Tibial artery (tissue), 4 donors: Measurements from ENCODE around the gene ZFAND3.

ENCODE experiments used
- DNase-seq, 2 donors: peaks; one replicate each; pipeline ENCODE4 v3.0.0-alpha.2; 2019
- H3K27ac ChIP-seq, 2 donors: fragments of 200-600 bp; sonication (generic) in 1 of 2; 1 replicate in 1 of 2; 2 replicates in 1 of 2; pipeline ENCODE4 v1.5.1; 2018 to 2019; ENCODE audit warnings: mild to moderate bottlenecking in 1 of 2
- H3K27me3 ChIP-seq, 2 donors: fragments of 200-600 bp; sonication (generic) in 1 of 2; one replicate each; pipeline versions ENCODE4 v1.5.1 to v1.6.0; 2016 to 2019
- H3K36me3 ChIP-seq, 3 donors: fragments of 200-600 bp; sonication (generic) in 2 of 3; one replicate each; pipeline ENCODE4 v1.5.1; 2016 to 2019; ENCODE audit warnings: mild to moderate bottlenecking in 2 of 3
- H3K4me1 ChIP-seq, 4 donors: fragments of 200-600 bp; sonication (generic) in 2 of 4; 1 replicate in 3 of 4; 2 replicates in 1 of 4; pipeline ENCODE4 v1.5.1; 2016 to 2019
- H3K4me3 ChIP-seq, 2 donors: fragments of 200-600 bp; sonication (generic) in 1 of 2; 1 replicate in 1 of 2; 2 replicates in 1 of 2; pipeline ENCODE4 v1.5.1; 2018 to 2019; ENCODE audit warnings: mild to moderate bottlenecking in 2 of 2
- H3K9me3 ChIP-seq, 3 donors: fragments of 200-600 bp; sonication (generic) in 1 of 3; one replicate each; pipeline ENCODE4 v1.5.1; 2016 to 2019
- intact Hi-C: fragments of 100-400 bp; cut with DNase I; formaldehyde crosslinking; loops from one replicate; pipeline ENCODE4 v1.15.0; 2023; ENCODE audit warnings: low total_unique reads
- TF ChIP-seq, protein P1 (sequence below), 2 experiments: fragments of 200-600 bp in 1 of 2; fragments of 450-650 bp in 1 of 2; IDR thresholded peaks; one replicate each; pipeline ENCODE4 v1.5.1; 2017 to 2019; ENCODE audit warnings: antibody characterized with exemption in 2 of 2, mild to moderate bottlenecking in 1 of 2, moderate library complexity in 1 of 2

Gene ZFAND3

DNA sequence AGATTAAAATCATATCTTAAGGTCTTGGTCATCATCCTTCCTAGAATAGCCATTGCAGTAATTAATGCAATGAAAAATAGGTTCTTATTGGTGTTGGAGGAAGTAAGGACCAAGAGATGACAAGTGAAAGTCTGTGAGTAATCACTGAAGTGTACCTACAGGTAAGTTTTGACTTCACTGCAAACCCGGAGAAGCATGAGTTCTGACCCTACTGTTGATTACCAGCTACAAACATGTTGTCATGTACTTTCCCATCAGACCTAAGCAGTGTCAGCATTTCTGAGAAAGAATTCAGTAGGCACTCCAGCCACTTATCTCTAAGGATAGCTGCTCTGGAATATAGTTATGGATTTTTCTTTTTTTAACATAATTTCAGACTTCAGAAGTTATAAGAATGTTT is 280.9 kb downstream of the ZFAND3 start:
- Histone ChIP-seq H3K9me3 (no peaks in the 10 kb centered on the region), H3K36me3 (peaks cover 0 to 3% (median 0%) of the 10 kb centered on the region in 3 donors), H3K4me3 (no peak overlapping the region), H3K4me1 (peaks cover 0 to 3% (median 0%) of the 10 kb centered on the region in 4 donors), H3K27ac (no peak overlapping the region), H3K27me3 (no peaks in the 10 kb centered on the region)
- no peak for DNase-seq
- TF ChIP-seq, protein P1, sequence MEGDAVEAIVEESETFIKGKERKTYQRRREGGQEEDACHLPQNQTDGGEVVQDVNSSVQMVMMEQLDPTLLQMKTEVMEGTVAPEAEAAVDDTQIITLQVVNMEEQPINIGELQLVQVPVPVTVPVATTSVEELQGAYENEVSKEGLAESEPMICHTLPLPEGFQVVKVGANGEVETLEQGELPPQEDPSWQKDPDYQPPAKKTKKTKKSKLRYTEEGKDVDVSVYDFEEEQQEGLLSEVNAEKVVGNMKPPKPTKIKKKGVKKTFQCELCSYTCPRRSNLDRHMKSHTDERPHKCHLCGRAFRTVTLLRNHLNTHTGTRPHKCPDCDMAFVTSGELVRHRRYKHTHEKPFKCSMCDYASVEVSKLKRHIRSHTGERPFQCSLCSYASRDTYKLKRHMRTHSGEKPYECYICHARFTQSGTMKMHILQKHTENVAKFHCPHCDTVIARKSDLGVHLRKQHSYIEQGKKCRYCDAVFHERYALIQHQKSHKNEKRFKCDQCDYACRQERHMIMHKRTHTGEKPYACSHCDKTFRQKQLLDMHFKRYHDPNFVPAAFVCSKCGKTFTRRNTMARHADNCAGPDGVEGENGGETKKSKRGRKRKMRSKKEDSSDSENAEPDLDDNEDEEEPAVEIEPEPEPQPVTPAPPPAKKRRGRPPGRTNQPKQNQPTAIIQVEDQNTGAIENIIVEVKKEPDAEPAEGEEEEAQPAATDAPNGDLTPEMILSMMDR (IDR thresholded peaks at IDR 0.05): no peak
- intact Hi-C loops: no loop called here

DNA sequence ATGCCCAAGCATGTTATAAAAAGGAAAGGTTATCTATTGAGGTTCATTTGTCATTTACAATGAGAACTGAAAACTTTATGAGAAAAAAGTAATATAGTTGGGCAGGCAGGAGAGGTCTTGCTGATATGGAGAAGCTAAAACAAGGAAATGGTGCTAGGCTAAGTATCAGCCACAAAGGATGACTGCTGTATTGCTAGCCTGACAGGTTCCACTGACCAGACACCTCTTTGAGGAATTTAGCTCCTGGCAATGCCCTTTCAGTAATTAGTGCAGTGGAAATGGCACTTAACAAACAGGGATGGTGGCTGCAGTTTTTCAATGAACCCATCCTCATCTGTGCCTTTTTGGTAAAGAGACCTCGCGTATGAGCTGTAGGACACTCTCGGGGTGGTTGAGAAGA is 284.4 kb downstream of the ZFAND3 start:
- DNase-seq: no peak
- intact Hi-C loops: no loop called here
- Histone ChIP-seq H3K4me3 (no peak overlapping the region), H3K27ac (no peak overlapping the region), H3K9me3 (no peaks in the 10 kb centered on the region), H3K4me1 (no peaks in the 10 kb centered on the region), H3K36me3 (peaks cover 0 to 3% (median 0%) of the 10 kb centered on the region in 3 donors), H3K27me3 (no peaks in the 10 kb centered on the region)
- TF ChIP-seq, protein P1 (IDR thresholded peaks at IDR 0.05): no peak

DNA sequence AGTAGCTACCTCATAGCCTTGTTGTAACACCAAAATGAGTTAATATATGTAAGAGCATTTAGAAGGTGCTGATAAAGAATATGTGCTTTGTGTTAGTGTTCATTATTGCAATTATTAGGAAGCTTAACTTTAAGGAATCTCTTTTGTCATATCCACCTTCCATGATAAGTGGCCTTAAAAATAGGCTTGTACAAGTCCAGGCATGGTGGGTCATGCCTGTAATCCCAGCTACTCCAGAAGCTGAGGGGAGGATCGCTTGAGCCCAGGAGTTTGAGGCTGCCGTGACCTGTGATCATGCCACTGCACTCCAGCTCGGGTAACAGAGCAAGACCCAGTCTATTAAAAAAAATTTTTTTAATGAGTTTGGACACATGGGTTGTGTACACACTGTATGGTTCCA is 285.5 kb downstream of the ZFAND3 start:
- DNase-seq: no peak
- no peaks in the 10 kb centered on the region for H3K27me3 ChIP-seq
- no peak overlapping the region for H3K27ac ChIP-seq
- peaks cover 0 to 3% (median 0%) of the 10 kb centered on the region in 4 donors for H3K4me1 ChIP-seq
- TF ChIP-seq, protein P1 (IDR thresholded peaks at IDR 0.05): no peak
- H3K4me3 ChIP-seq: no peak overlapping the region
- intact Hi-C loops: no loop called here
- H3K9me3 ChIP-seq: no peaks in the 10 kb centered on the region
- peaks cover 0 to 3% (median 0%) of the 10 kb centered on the region in 3 donors for H3K36me3 ChIP-seq

DNA sequence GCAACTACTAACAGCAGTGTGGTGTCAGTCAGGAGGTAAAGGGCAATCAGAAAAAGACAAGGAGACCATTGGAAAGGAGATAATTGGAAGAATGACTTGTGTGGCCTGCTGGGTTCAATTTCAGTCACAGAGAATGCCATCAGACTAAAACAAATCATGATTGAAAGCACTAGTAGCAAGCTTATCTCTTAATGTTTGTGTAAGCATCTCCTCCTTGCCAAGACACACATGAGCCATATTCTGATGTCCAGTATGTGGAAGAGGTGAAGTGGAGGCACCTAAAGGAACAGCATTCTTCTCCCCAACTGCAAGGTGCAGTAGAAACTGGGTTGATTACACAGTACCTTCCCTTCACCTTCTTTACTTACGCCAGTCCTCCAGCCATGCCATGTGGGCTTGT is 287.5 kb downstream of the ZFAND3 start:
- H3K27ac ChIP-seq: no peak overlapping the region
- no peaks in the 10 kb centered on the region for H3K9me3 ChIP-seq
- no peak for DNase-seq
- TF ChIP-seq, protein P1 (IDR thresholded peaks at IDR 0.05): no peak
- no peak overlapping the region for H3K4me3 ChIP-seq
- intact Hi-C loops: no loop called here
- peaks cover 0 to 13% (median 4%) of the 10 kb centered on the region in 4 donors for H3K4me1 ChIP-seq
- H3K36me3 ChIP-seq: no peaks in the 10 kb centered on the region
- H3K27me3 ChIP-seq: no peaks in the 10 kb centered on the region

DNA sequence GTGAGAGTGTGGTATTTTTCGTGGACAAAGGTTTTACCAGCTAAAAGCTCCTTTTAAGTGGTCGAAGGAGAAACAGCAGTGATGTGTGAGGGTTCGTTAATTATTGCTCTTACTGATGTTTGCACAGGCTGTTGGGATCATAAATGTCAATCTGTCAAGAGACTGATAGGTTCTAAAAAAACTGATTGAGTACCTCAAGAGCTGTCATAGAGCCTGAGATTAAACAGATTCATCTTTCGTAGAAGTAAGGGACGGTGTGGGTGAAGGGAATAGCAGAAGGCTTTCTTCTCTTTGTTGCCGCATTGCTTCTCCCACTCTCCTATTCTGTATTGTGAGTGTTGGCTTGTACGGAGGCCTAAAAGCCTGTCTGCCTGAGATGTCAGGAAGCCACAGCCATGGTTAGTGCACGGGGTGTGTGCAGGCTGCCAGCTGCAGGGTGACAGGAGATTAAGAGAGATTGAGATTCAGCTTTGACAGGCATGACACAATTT is 291.0 kb downstream of the ZFAND3 start:
- intact Hi-C loops: no loop called here
- H3K36me3 ChIP-seq: no peaks in the 10 kb centered on the region
- TF ChIP-seq, protein P1 (IDR thresholded peaks at IDR 0.05): no peak
- no peak overlapping the region for H3K4me3 ChIP-seq
- no peaks in the 10 kb centered on the region for H3K27me3 ChIP-seq
- no peak for DNase-seq
- peaks cover 0 to 13% (median 4%) of the 10 kb centered on the region in 4 donors for H3K4me1 ChIP-seq
- H3K9me3 ChIP-seq: no peaks in the 10 kb centered on the region
- no peak overlapping the region for H3K27ac ChIP-seq

DNA sequence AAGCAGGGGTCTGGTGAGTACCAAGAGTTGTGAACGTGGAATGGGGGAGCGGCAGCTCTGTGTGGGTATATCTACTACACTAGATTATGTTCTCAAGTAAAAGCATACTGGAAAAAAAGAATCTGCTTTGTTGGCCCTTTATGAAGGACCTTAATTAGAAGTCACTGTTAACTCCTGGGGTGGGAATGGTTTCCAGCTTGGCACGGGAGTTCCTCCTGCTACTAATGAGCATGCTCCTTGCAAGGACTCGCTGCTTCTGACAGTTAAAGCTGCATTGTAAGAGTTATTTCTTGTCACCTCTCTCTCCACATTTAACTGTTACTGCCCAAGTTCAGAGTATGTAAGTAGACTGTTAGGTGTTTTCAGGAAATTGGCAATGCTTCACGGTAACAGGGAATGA is 292.7 kb downstream of the ZFAND3 start:
- Histone ChIP-seq H3K27me3 (no peaks in the 10 kb centered on the region), H3K36me3 (peaks cover 0 to 7% (median 6%) of the 10 kb centered on the region in 3 donors), H3K4me3 (no peak overlapping the region), H3K4me1 (peaks cover 0 to 13% (median 4%) of the 10 kb centered on the region in 4 donors), H3K27ac (no peak overlapping the region), H3K9me3 (no peaks in the 10 kb centered on the region)
- intact Hi-C loops: no loop called here
- TF ChIP-seq, protein P1 (IDR thresholded peaks at IDR 0.05): no peak
- DNase-seq: no peak
